Measurements from ENCODE around the gene NUMA1. TPM values are rescaled to one million over a fixed set of nuclear protein-coding genes. Genes with fewer than 3 reads are reported as not detected.

Gene NUMA1
- total and polyA plus RNA-seq, 9 of the 15 experiments (the other 6 are each of a cell fraction or from before 2014, with no cell fraction given), result 4.1 to 104 (median 51.2) TPM

- BruUV-seq (replicated peaks), result no TSS peak
- ATAC-seq (no peak), FAIRE-seq (no peak), DNase-seq (ENCODE audit: extremely low read depth in 1 of 4, low spot score in 3 of 4) (peak in 1 of 4 experiments; percentile 18)
- Histone ChIP-seq H3K27ac (ENCODE audit: extremely low read depth, low read depth, low read length) (peak overlapping the region; percentile 47), H3K9me3 (replicated peaks; ENCODE audit: control insufficient read depth, insufficient read depth, low read depth, low read length) (no peaks in the 10 kb centered on the region), H3K4me2 (ENCODE audit: insufficient read depth, low read length) (no peak overlapping the region), H3K9me1 (ENCODE audit: control insufficient read depth, insufficient read depth, low read length) (no peaks in the 10 kb centered on the region), H3K4me1 (replicated peaks in 1 of 2; ENCODE audit: control insufficient read depth in 2 of 2, insufficient read depth in 2 of 2, low read length in 2 of 2) (peaks cover 3 to 4% of the 10 kb centered on the region in 2 experiments; a peak in 3 of 5 replicates), H3K4me3 (no peak overlapping the region), H3K36me3 (ENCODE audit: control insufficient read depth, insufficient read depth, low read length) (peaks cover 54% of the 10 kb centered on the region), H2AFZ (ENCODE audit: low read depth, low read length) (no peak overlapping the region), H3K79me2 (ENCODE audit: control insufficient read depth, insufficient read depth, low read length) (peaks cover 6% of the 10 kb centered on the region; the same call in 1 of the 3 replicates), H3K27me3 (ENCODE audit: control insufficient read depth in 2 of 2, insufficient read depth in 2 of 2, low read length in 2 of 2) (no peaks in the 10 kb centered on the region), H3K9ac (ENCODE audit: insufficient read depth in 1 of 2, low read depth in 2 of 2, low read length in 2 of 2) (0 out of 4 replicates have a peak overlapping the region, but pooled peaks of 1 of the 2 experiments have one; percentile 11), H4K20me1 (replicated peaks; ENCODE audit: control insufficient read depth, insufficient read depth, low read length) (no peaks in the 10 kb centered on the region)
- intact Hi-C loops (cut with micrococcal nuclease) (no loop called here), in situ Hi-C loops (cut with MboI) (no loop called here)
- ChIA-PET POLR2A (no interaction called here), CTCF (ENCODE audit: low intra/inter-chr PET ratio) (interaction anchor here (0.7 kb wide), 1 partner anchor 596 kb away, joined by 3 read pairs; no protein-coding TSS in a partner anchor)
- WGBS (ENCODE audit: insufficient coverage, low coverage, missing lambda C conversion rate), result 8% methylated on average over 2 of the region's 2 CpGs
- TF ChIP-seq PHF20 (IDR thresholded peaks at IDR 0.05; ENCODE audit: partially characterized antibody) (no peak), KLF10 (CRISPR knock-in tag; IDR thresholded peaks at IDR 0.05) (no peak), NFYB (IDR thresholded peaks at IDR 0.05; ENCODE audit: extremely low read depth, insufficient read length) (no peak), FOSL1 (tag; conservative IDR thresholded peaks at IDR 0.05) (peak; percentile 48), NBN (IDR thresholded peaks at IDR 0.05; ENCODE audit: low read depth) (no peak), CEBPB (tag; IDR thresholded peaks at IDR 0.05) (0 out of 2 replicates have a peak, but pooled peaks have one; percentile 23), PBX2 (CRISPR knock-in tag; IDR thresholded peaks at IDR 0.05; ENCODE audit: low read depth) (no peak), PBX2 (tag; conservative IDR thresholded peaks at IDR 0.05; ENCODE audit: low read depth) (peak; percentile 20; the same call in 1 of the 2 replicates), THRAP3 (IDR thresholded peaks at IDR 0.05; ENCODE audit: borderline replicate concordance) (no peak), ARID2 (IDR thresholded peaks at IDR 0.05) (no peak), SRSF7 (optimal IDR thresholded peaks at IDR 0.05; ENCODE audit: low read depth, low read length) (no peak), KLF6 (CRISPR knock-in tag; IDR thresholded peaks at IDR 0.05; ENCODE audit: borderline replicate concordance) (no peak), JUN (IDR thresholded peaks at IDR 0.05; ENCODE audit: borderline replicate concordance, low read depth, low read length) (no peak), JUN (CRISPR knock-in tag; IDR thresholded peaks at IDR 0.05; ENCODE audit: borderline replicate concordance) (no peak), ARID3B (CRISPR knock-in tag; IDR thresholded peaks at IDR 0.05; ENCODE audit: borderline replicate concordance) (no peak), NCOA1 (IDR thresholded peaks at IDR 0.05; ENCODE audit: low read depth) (no peak), SMARCA4 (IDR thresholded peaks at IDR 0.05) (peak; percentile 46; the same call in 1 of the 2 replicates), L3MBTL2 (IDR thresholded peaks at IDR 0.05) (no peak), ZBED1 (IDR thresholded peaks at IDR 0.05) (no peak), RBBP5 (IDR thresholded peaks at IDR 0.05; ENCODE audit: borderline replicate concordance, insufficient read depth, low read length, poor library complexity, severe bottlenecking) (no peak)
Observed at GRCh38 chr11:71962428-71963038, 117.8 kb downstream of the NUMA1 start.

All from K562 (cell line).